B cell (primary cell): ENCODE results near the gene POTEC.
"Not testable (repeated sequence)": the region's sequence is repeated elsewhere in the genome, so short reads cannot be mapped to it uniquely, and the experiment has no call there.

Experiments used
- CTCF ChIP-seq: fragments of 200-600 bp; IDR thresholded peaks from one replicate; pipeline ENCODE4 v1.8.0; 2022; ENCODE audit warnings: antibody characterized with exemption, mild to moderate bottlenecking
- EZH2 ChIP-seq: IDR thresholded peaks from 2 replicates; pipeline ENCODE4 v1.6.1; 2012; ENCODE audit warnings: borderline replicate concordance, low read depth, mild to moderate bottlenecking, moderate library complexity, low read length; ENCODE audit not compliant: insufficient read depth, poor library complexity, severe bottlenecking

GRCh38 chr18:14488789-14489188, 54.6 kb downstream of the POTEC start:
- TF ChIP-seq CTCF, EZH2: not testable (repeated sequence)
